Fibroblast of the aortic adventitia (primary cell): ENCODE results near the gene DCST2. TPM values are rescaled to one million over a fixed set of nuclear protein-coding genes. Genes with fewer than 3 reads are reported as not detected.
"Not testable (repeated sequence)": the region's sequence is repeated elsewhere in the genome, so short reads cannot be mapped to it uniquely, and the experiment has no call there.

Experiments used
- DNase-seq: peaks from one replicate; pipeline ENCODE4 v3.0.0-alpha.2; 2010; ENCODE audit warnings: low read depth
- H3K4me3 ChIP-seq: 2 replicates; pipeline ENCODE4 v1.5.1; 2011; ENCODE audit warnings: low read depth, mild to moderate bottlenecking, control low read depth, low read length, moderate library complexity
- CTCF ChIP-seq: IDR thresholded peaks from 2 replicates; pipeline ENCODE4 v1.5.1; 2011; ENCODE audit warnings: mild to moderate bottlenecking, low read length, control low read depth, inconsistent platforms; ENCODE audit not compliant: insufficient read depth
- total RNA-seq: library from RNA; depleted of rRNA; stranded (reverse); fragments of >200 nt; gene quantifications from 2 replicates; pipeline ENCODE4 v1.2.3, GENCODE V29; 2012; ENCODE audit warnings: low replicate concordance

Gene DCST2
- total RNA-seq, 1 donor, result 0.09 TPM

- DNase-seq, result no peak
- H3K4me3 ChIP-seq, result peak overlapping the region; percentile 97
- no peak for TF ChIP-seq CTCF
Measured at GRCh38 chr1:154983776-154984466, 49.7 kb downstream of the DCST2 start.

- no peak for TF ChIP-seq CTCF
- H3K4me3 ChIP-seq, result peak within 1 kb of the TSS; percentile 97
- peak; percentile 100 for DNase-seq
Measured at GRCh38 chr1:154982897-154983648, 50.5 kb downstream of the DCST2 start, which contains the start of gene FLAD1. FLAD1 (plus strand) TSS chr1:154983344; CDS start chr1:154983695, 351 bp downstream.

GRCh38 chr1:154982341-154982740, 51.2 kb downstream of the DCST2 start:
- no peak for TF ChIP-seq CTCF
- DNase-seq, result no peak
- peak overlapping the region; percentile 58 for H3K4me3 ChIP-seq

GRCh38 chr1:154978360-154978759, 55.2 kb downstream of the DCST2 start:
- no peak for DNase-seq
- H3K4me3 ChIP-seq, result no peak overlapping the region
- TF ChIP-seq CTCF, result no peak

GRCh38 chr1:154977762-154978161, 55.8 kb downstream of the DCST2 start:
- not testable (repeated sequence) for H3K4me3 ChIP-seq, DNase-seq

- peak overlapping the region; percentile 80 for H3K4me3 ChIP-seq
- peak; percentile 64 for DNase-seq
- no peak for TF ChIP-seq CTCF
Measured at GRCh38 chr1:154975409-154976059, 58.0 kb downstream of the DCST2 start.
